H9 (cell line): ENCODE measurements around the gene CDH4. TPM values are rescaled to one million over a fixed set of nuclear protein-coding genes. Genes with fewer than 3 reads are reported as not detected.

Experiments used
- DNase-seq: peaks from one replicate; pipeline ENCODE4 v3.0.0-alpha.2; 2017
- H2AFZ ChIP-seq: one replicate; pipeline ENCODE4 v1.6.1; 2013; ENCODE audit warnings: mild to moderate bottlenecking, low read length, control low read depth, moderate library complexity
- H2AK5ac ChIP-seq: 2 replicates; pipeline ENCODE4 v1.6.1; 2013; ENCODE audit warnings: low read length, control low read depth, mixed read lengths; ENCODE audit not compliant: insufficient read length
- H2BK120ac ChIP-seq: one replicate; pipeline ENCODE4 v1.6.1; 2013; ENCODE audit warnings: low read depth, mild to moderate bottlenecking, low read length, control low read depth, inconsistent platforms; ENCODE audit not compliant: poor library complexity, severe bottlenecking
- H2BK12ac ChIP-seq: 2 replicates; pipeline ENCODE4 v1.6.1; 2013; ENCODE audit warnings: low read length, control low read depth, mixed read lengths, low read depth; ENCODE audit not compliant: insufficient read length
- H2BK15ac ChIP-seq: 2 replicates; pipeline ENCODE4 v1.6.1; 2013; ENCODE audit warnings: low read depth, low read length, control low read depth
- H2BK20ac ChIP-seq: one replicate; pipeline ENCODE4 v1.6.1; 2013; ENCODE audit warnings: low read depth, mild to moderate bottlenecking, low read length, control low read depth, inconsistent platforms; ENCODE audit not compliant: poor library complexity, severe bottlenecking
- H2BK5ac ChIP-seq: 2 replicates; pipeline ENCODE4 v1.6.1; 2013; ENCODE audit warnings: low read length, control low read depth, mixed read lengths; ENCODE audit not compliant: insufficient read length
- H3K14ac ChIP-seq: 2 replicates; pipeline ENCODE4 v1.6.1; 2013; ENCODE audit warnings: low read length, control low read depth; ENCODE audit not compliant: insufficient read depth
- H3K18ac ChIP-seq: 2 replicates; pipeline ENCODE4 v1.6.1; 2013; ENCODE audit warnings: low read depth, mild to moderate bottlenecking, mixed read lengths, low read length, control low read depth; ENCODE audit not compliant: insufficient read length
- H3K23ac ChIP-seq: 2 replicates; pipeline ENCODE4 v1.6.1; 2013; ENCODE audit warnings: low read length, control low read depth, mixed read lengths, low read depth; ENCODE audit not compliant: insufficient read length
- H3K23me2 ChIP-seq: 2 replicates; pipeline ENCODE4 v1.6.1; 2013; ENCODE audit warnings: low read depth, mild to moderate bottlenecking, mixed read lengths, low read length, control low read depth; ENCODE audit not compliant: insufficient read length, poor library complexity, severe bottlenecking
- H3K27ac ChIP-seq: 2 replicates; pipeline ENCODE4 v1.5.1; 2013; ENCODE audit warnings: low read length, control low read depth, mixed read lengths, low read depth; ENCODE audit not compliant: insufficient read length
- H3K27me3 ChIP-seq: 2 replicates; pipeline ENCODE4 v1.6.1; 2013; ENCODE audit warnings: low read length, control low read depth, inconsistent platforms; ENCODE audit not compliant: insufficient read depth
- H3K4ac ChIP-seq: 2 replicates; pipeline ENCODE4 v1.6.1; 2013; ENCODE audit warnings: low read depth, mild to moderate bottlenecking, control low read depth, inconsistent platforms, low read length, moderate library complexity
- H3K4me1 ChIP-seq: 2 replicates; pipeline ENCODE4 v1.6.1; 2013; ENCODE audit warnings: low read length, control low read depth, inconsistent platforms; ENCODE audit not compliant: insufficient read depth
- H3K4me2 ChIP-seq: 2 replicates; pipeline ENCODE4 v1.6.1; 2013; ENCODE audit warnings: low read length, control low read depth, mixed read lengths; ENCODE audit not compliant: insufficient read length, insufficient read depth
- H3K56ac ChIP-seq: 2 replicates; pipeline ENCODE4 v1.6.1; 2013; ENCODE audit warnings: low read depth, mild to moderate bottlenecking, mixed read lengths, low read length, control low read depth; ENCODE audit not compliant: insufficient read length
- H3K79me1 ChIP-seq: 2 replicates; pipeline ENCODE4 v1.6.1; 2013; ENCODE audit warnings: low read depth, mild to moderate bottlenecking, moderate library complexity, low read length, control low read depth, inconsistent platforms; ENCODE audit not compliant: insufficient read depth, poor library complexity, severe bottlenecking
- H3K79me2 ChIP-seq: 2 replicates; pipeline ENCODE4 v1.6.1; 2013; ENCODE audit warnings: low read length, control low read depth, inconsistent platforms; ENCODE audit not compliant: insufficient read depth
- H3K9ac ChIP-seq: 2 replicates; pipeline ENCODE4 v1.6.1; 2013; ENCODE audit warnings: low read length, control low read depth, mixed read lengths; ENCODE audit not compliant: insufficient read length; ENCODE audit errors: extremely low read depth
- H3K9me3 ChIP-seq: one replicate; pipeline ENCODE4 v1.6.1; 2013; ENCODE audit warnings: low read depth, low read length, inconsistent platforms; ENCODE audit not compliant: control insufficient read depth
- H3T11ph ChIP-seq: one replicate; pipeline ENCODE4 v1.6.1; 2013; ENCODE audit warnings: mild to moderate bottlenecking, low read length, control low read depth, inconsistent platforms
- H4K20me1 ChIP-seq: one replicate; pipeline ENCODE4 v1.6.1; 2013; ENCODE audit not compliant: control insufficient read depth, insufficient read length, insufficient read depth
- H4K5ac ChIP-seq: 2 replicates; pipeline ENCODE4 v1.6.1; 2013; ENCODE audit warnings: low read depth, mild to moderate bottlenecking, mixed read lengths, low read length, control low read depth; ENCODE audit not compliant: insufficient read length
- H4K8ac ChIP-seq: replicated peaks from 2 replicates; pipeline ENCODE4 v1.6.1; 2013; ENCODE audit warnings: low read length, control low read depth, mixed read lengths, low read depth; ENCODE audit not compliant: insufficient read length
- H4K91ac ChIP-seq: 2 replicates; pipeline ENCODE4 v1.6.1; 2013; ENCODE audit warnings: low read depth, mild to moderate bottlenecking, moderate library complexity, mixed read lengths, low read length, control low read depth; ENCODE audit not compliant: insufficient read length
- H3K27ac Mint-ChIP-seq, 3 experiments: 2 replicates in 2 of 3; 3 replicates in 1 of 3; pipeline ENCODE4 v1.8.0; 2020 to 2021; ENCODE audit warnings: mixed read lengths in 3 of 3, mild to moderate bottlenecking in 1 of 3, moderate library complexity in 1 of 3
- H3K27me3 Mint-ChIP-seq: 2 replicates; pipeline ENCODE4 v1.8.0; 2021; ENCODE audit warnings: low read depth, mild to moderate bottlenecking, moderate library complexity, mixed read lengths
- H3K36me3 Mint-ChIP-seq, 3 experiments: 2 replicates in 2 of 3; 3 replicates in 1 of 3; pipeline ENCODE4 v1.8.0; 2020 to 2021; ENCODE audit warnings: low read depth in 3 of 3, mixed read lengths in 3 of 3; ENCODE audit not compliant: insufficient read depth in 1 of 3
- H3K4me1 Mint-ChIP-seq, 2 experiments: 2 replicates each; pipeline ENCODE4 v1.8.0; 2020; ENCODE audit warnings: mixed read lengths in 2 of 2
- H3K4me3 Mint-ChIP-seq, 2 experiments: 2 replicates in 1 of 2; 3 replicates in 1 of 2; pipeline ENCODE4 v1.8.0; 2020 to 2021; ENCODE audit warnings: mild to moderate bottlenecking in 2 of 2, mixed read lengths in 2 of 2, moderate library complexity in 1 of 2
- H3K9me3 Mint-ChIP-seq, 2 experiments: 2 replicates in 1 of 2; 3 replicates in 1 of 2; pipeline ENCODE4 v1.8.0; 2020; ENCODE audit warnings: mild to moderate bottlenecking in 2 of 2, mixed read lengths in 2 of 2, moderate library complexity in 1 of 2
- WGBS: extraction: QIAGEN DNeasy Blood & Tissue Kit; methylation state at CpG from one replicate; pipeline ENCODE4 v1.1.7; 2013; ENCODE audit warnings: missing lambda C conversion rate, low lambda C conversion rate, mixed read lengths; ENCODE audit not compliant: insufficient read length; ENCODE audit errors: extremely low coverage; 5-methylcytosine and 5-hydroxymethylcytosine counted together
- total RNA-seq: library from RNA; stranded (reverse); gene quantifications from 2 replicates; pipeline ENCODE4 v1.2.1, GENCODE V29; 2021
- TF ChIP-seq, protein P1 (sequence below): fragments of 200-600 bp; sonication (generic); conservative IDR thresholded peaks from 3 replicates; pipeline ENCODE4 v1.8.0; 2021; ENCODE audit warnings: antibody characterized with exemption, mild to moderate bottlenecking

Gene CDH4
- total RNA-seq, 1 experiment from 2014 or later, result 3.0 TPM

- no peak overlapping the region for H3K56ac ChIP-seq
- H3K79me2 ChIP-seq, result no peaks in the 10 kb centered on the region
- no peak overlapping the region for H3K14ac ChIP-seq
- H3K4ac ChIP-seq, result no peak overlapping the region
- no peak overlapping the region for H3K23ac ChIP-seq
- Mint-ChIP-seq H3K4me3 (no peak overlapping the region), H3K36me3 (no peaks in the 10 kb centered on the region; a peak in 1 of 7 replicates), H3K27me3 (peaks cover 57% of the 10 kb centered on the region), H3K4me1 (no peaks in the 10 kb centered on the region), H3K27ac (no peak overlapping the region), H3K9me3 (peaks cover 0 to 2% of the 10 kb centered on the region in 2 experiments; a peak in 2 of 5 replicates)
- H4K8ac ChIP-seq, result no peak overlapping the region
- H3K18ac ChIP-seq, result no peak overlapping the region
- no peak overlapping the region for H2BK12ac ChIP-seq
- no peak for DNase-seq
- H3K27ac ChIP-seq, result no peak overlapping the region
- H3K27me3 ChIP-seq, result no peaks in the 10 kb centered on the region; the same call in 1 of the 2 replicates
- H4K20me1 ChIP-seq, result no peaks in the 10 kb centered on the region
- no peaks in the 10 kb centered on the region for H3K4me1 ChIP-seq
- no peak overlapping the region for H3K4me2 ChIP-seq
- H3K9me3 ChIP-seq, result no peaks in the 10 kb centered on the region
- H3K9ac ChIP-seq, result no peak overlapping the region
- no peak overlapping the region for H3T11ph ChIP-seq
- no peak overlapping the region for H2AFZ ChIP-seq
- H2BK20ac ChIP-seq, result no peak overlapping the region
- no peak overlapping the region for H2BK120ac ChIP-seq
- no peak overlapping the region for H2BK15ac ChIP-seq
- WGBS, result no CpG with 5 or more reads among the region's 10 CpGs
- no peaks in the 10 kb centered on the region for H3K79me1 ChIP-seq
- H3K23me2 ChIP-seq, result no peaks in the 10 kb centered on the region
- H2AK5ac ChIP-seq, result no peak overlapping the region
- no peak overlapping the region for H4K5ac ChIP-seq
- no peak overlapping the region for H2BK5ac ChIP-seq
- TF ChIP-seq, protein P1, sequence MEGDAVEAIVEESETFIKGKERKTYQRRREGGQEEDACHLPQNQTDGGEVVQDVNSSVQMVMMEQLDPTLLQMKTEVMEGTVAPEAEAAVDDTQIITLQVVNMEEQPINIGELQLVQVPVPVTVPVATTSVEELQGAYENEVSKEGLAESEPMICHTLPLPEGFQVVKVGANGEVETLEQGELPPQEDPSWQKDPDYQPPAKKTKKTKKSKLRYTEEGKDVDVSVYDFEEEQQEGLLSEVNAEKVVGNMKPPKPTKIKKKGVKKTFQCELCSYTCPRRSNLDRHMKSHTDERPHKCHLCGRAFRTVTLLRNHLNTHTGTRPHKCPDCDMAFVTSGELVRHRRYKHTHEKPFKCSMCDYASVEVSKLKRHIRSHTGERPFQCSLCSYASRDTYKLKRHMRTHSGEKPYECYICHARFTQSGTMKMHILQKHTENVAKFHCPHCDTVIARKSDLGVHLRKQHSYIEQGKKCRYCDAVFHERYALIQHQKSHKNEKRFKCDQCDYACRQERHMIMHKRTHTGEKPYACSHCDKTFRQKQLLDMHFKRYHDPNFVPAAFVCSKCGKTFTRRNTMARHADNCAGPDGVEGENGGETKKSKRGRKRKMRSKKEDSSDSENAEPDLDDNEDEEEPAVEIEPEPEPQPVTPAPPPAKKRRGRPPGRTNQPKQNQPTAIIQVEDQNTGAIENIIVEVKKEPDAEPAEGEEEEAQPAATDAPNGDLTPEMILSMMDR, result no peak
- H4K91ac ChIP-seq, result no peak overlapping the region
Observed at GRCh38 chr20:61696181-61696735, 444.2 kb downstream of the CDH4 start.
